Keratinocyte (primary cell): ENCODE data around the gene NF1. TPM values are rescaled to one million over a fixed set of nuclear protein-coding genes. Genes with fewer than 3 reads are reported as not detected.

Source experiments
- DNase-seq: peaks from one replicate; pipeline ENCODE4 v3.0.0-alpha.2; 2011; ENCODE audit warnings: low read depth, missing footprints, low spot score
- FAIRE-seq: peaks from 2 replicates; lab custom pipeline; 2011; peaks lifted over from hg19 to GRCh38; lab: Jason Lieb, UNC
- H2AFZ ChIP-seq: 2 replicates; pipeline ENCODE4 v1.6.0; 2012; ENCODE audit warnings: low read length, control low read depth, inconsistent platforms; ENCODE audit not compliant: control insufficient read depth
- H3K27ac ChIP-seq: 2 replicates; pipeline ENCODE4 v1.5.1; 2011; ENCODE audit warnings: low read length; ENCODE audit not compliant: control insufficient read depth, insufficient read depth
- H3K27me3 ChIP-seq: 3 replicates; pipeline ENCODE4 v1.6.0; 2011; ENCODE audit warnings: low read length; ENCODE audit not compliant: control insufficient read depth, insufficient read depth; ENCODE audit errors: extremely low read depth
- H3K36me3 ChIP-seq, 2 experiments: 2 replicates in 1 of 2; 3 replicates in 1 of 2; pipeline ENCODE4 v1.5.1; 2011; ENCODE audit warnings: low read length in 2 of 2, mild to moderate bottlenecking in 1 of 2; ENCODE audit not compliant: control insufficient read depth in 2 of 2, insufficient read depth in 2 of 2; ENCODE audit errors: extremely low read depth in 1 of 2
- H3K4me1 ChIP-seq: 3 replicates; pipeline ENCODE4 v1.5.1; 2011; ENCODE audit warnings: low read length; ENCODE audit not compliant: control insufficient read depth, insufficient read depth; ENCODE audit errors: extremely low read depth
- H3K4me2 ChIP-seq: 3 replicates; pipeline ENCODE4 v1.6.0; 2011; ENCODE audit warnings: low read depth, low read length; ENCODE audit not compliant: control insufficient read depth, insufficient read depth; ENCODE audit errors: extremely low read depth
- H3K4me3 ChIP-seq, 3 experiments: fragments of 200-600 bp in 1 of 3; sonication (generic) in 1 of 3; 2 replicates in 2 of 3; 3 replicates in 1 of 3; pipeline ENCODE4 v1.5.1; 2011 to 2016; ENCODE audit warnings: low read length in 3 of 3, mild to moderate bottlenecking in 3 of 3, control low read depth in 2 of 3, inconsistent platforms in 1 of 3, low read depth in 1 of 3, mixed read lengths in 1 of 3, mixed run types in 1 of 3, moderate library complexity in 1 of 3; ENCODE audit not compliant: control insufficient read depth in 2 of 3, insufficient read depth in 2 of 3; ENCODE audit errors: extremely low read depth in 1 of 3
- H3K79me2 ChIP-seq: 2 replicates; pipeline ENCODE4 v1.6.0; 2012; ENCODE audit warnings: low read length; ENCODE audit not compliant: control insufficient read depth, insufficient read depth
- H3K9ac ChIP-seq: 3 replicates; pipeline ENCODE4 v1.6.0; 2011; ENCODE audit warnings: low read length; ENCODE audit not compliant: control insufficient read depth, insufficient read depth; ENCODE audit errors: extremely low read depth
- H3K9me1 ChIP-seq: 3 replicates; pipeline ENCODE4 v1.6.0; 2011; ENCODE audit warnings: low read length; ENCODE audit not compliant: control insufficient read depth, insufficient read depth; ENCODE audit errors: extremely low read depth
- H3K9me3 ChIP-seq: 2 replicates; pipeline ENCODE4 v1.5.1; 2012; ENCODE audit warnings: low read depth, low read length; ENCODE audit not compliant: control insufficient read depth
- H4K20me1 ChIP-seq: 3 replicates; pipeline ENCODE4 v1.6.0; 2011; ENCODE audit warnings: low read length; ENCODE audit not compliant: control insufficient read depth, insufficient read depth; ENCODE audit errors: extremely low read depth
- CTCF ChIP-seq, 3 experiments: IDR thresholded peaks in 1 of 3; conservative IDR thresholded peaks in 1 of 3; optimal IDR thresholded peaks in 1 of 3; 2 replicates in 2 of 3; 3 replicates in 1 of 3; pipeline versions ENCODE3 to v1.5.1; 2011; ENCODE audit warnings: low read length in 3 of 3, mild to moderate bottlenecking in 3 of 3, moderate library complexity in 2 of 3, control low read depth in 1 of 3, inconsistent platforms in 1 of 3; ENCODE audit not compliant: insufficient read depth in 2 of 3; ENCODE audit errors: extremely low read depth in 1 of 3
- EZH2 ChIP-seq: IDR thresholded peaks from one replicate; pipeline ENCODE4 v1.6.1; 2012; ENCODE audit warnings: inconsistent platforms, mild to moderate bottlenecking, low read length, moderate library complexity
- dilution Hi-C: fragments of 300-500 bp; cut with MboI; formaldehyde crosslinking; loops from one replicate; pipeline ENCODE4 v1.7.0; 2020; ENCODE audit warnings: low sequenced_read_pairs; ENCODE audit not compliant: extremely low pct_ligation_motif_present
- polyA plus RNA-seq, 5 experiments: library from polyadenylated mRNA; depleted of rRNA in 3 of 5; stranded (reverse) in 3 of 5; stranded (forward) in 1 of 5; unstranded in 1 of 5; fragments of >200 nt; gene quantifications; 1 replicate in 1 of 5; 2 replicates in 3 of 5; 3 replicates in 1 of 5; pipeline versions ENCODE4 v1.2.1 to v1.2.3, GENCODE V29; 2011 to 2012; ENCODE audit warnings: missing spikeins in 2 of 5, low read depth in 1 of 5, low replicate concordance in 1 of 5

NF1 gene
- polyA plus RNA-seq, 1 donor (not counting 4 experiments of a cell fraction or from before 2014, with no cell fraction given), result 26.7 TPM

- TF ChIP-seq EZH2 (no peak), CTCF (optimal IDR thresholded peaks at IDR 0.05 in 1 of 3, IDR thresholded peaks at IDR 0.05 in 1 of 3, conservative IDR thresholded peaks at IDR 0.05 in 1 of 3; ENCODE audit: extremely low read depth in 1 of 3, insufficient read depth in 2 of 3, low read length in 3 of 3) (no peak)
- Histone ChIP-seq H3K27me3 (no peaks in the 10 kb centered on the region), H3K4me2 (no peak overlapping the region), H4K20me1 (peaks cover 2% of the 10 kb centered on the region), H3K4me1 (no peaks in the 10 kb centered on the region), H3K36me3 (peaks cover 12 to 15% of the 10 kb centered on the region in 2 experiments), H3K9me3 (no peaks in the 10 kb centered on the region), H3K27ac (no peak overlapping the region), H3K9ac (no peak overlapping the region), H2AFZ (no peak overlapping the region), H3K4me3 (no peak overlapping the region), H3K79me2 (no peaks in the 10 kb centered on the region), H3K9me1 (no peaks in the 10 kb centered on the region)
- FAIRE-seq, result no peak
- dilution Hi-C loops, result no loop called here
- no peak for DNase-seq
These were observed 269.2 kb downstream of the NF1 start for GRCh38 chr17:31364012-31364411.

GRCh38 chr17:31366088-31366487, 271.3 kb downstream of the NF1 start:
- TF ChIP-seq CTCF (optimal IDR thresholded peaks at IDR 0.05 in 1 of 3, IDR thresholded peaks at IDR 0.05 in 1 of 3, conservative IDR thresholded peaks at IDR 0.05 in 1 of 3; ENCODE audit: extremely low read depth in 1 of 3, insufficient read depth in 2 of 3, low read length in 3 of 3) (no peak), EZH2 (no peak)
- no peak for FAIRE-seq

More at GRCh38 chr17:31366088-31366487, 271.3 kb downstream of the NF1 start:
- H3K4me3 ChIP-seq, result no peak overlapping the region
- no peak overlapping the region for H2AFZ ChIP-seq
- no peaks in the 10 kb centered on the region for H3K27me3 ChIP-seq
- DNase-seq, result no peak
- dilution Hi-C loops, result no loop called here
- no peak overlapping the region for H3K4me2 ChIP-seq
- H3K9me1 ChIP-seq, result no peaks in the 10 kb centered on the region
- peaks cover 2% of the 10 kb centered on the region for H4K20me1 ChIP-seq
- H3K79me2 ChIP-seq, result no peaks in the 10 kb centered on the region
- peaks cover 4 to 9% of the 10 kb centered on the region in 2 experiments for H3K36me3 ChIP-seq
- no peaks in the 10 kb centered on the region for H3K9me3 ChIP-seq
- H3K27ac ChIP-seq, result no peak overlapping the region
- H3K9ac ChIP-seq, result no peak overlapping the region
- no peaks in the 10 kb centered on the region for H3K4me1 ChIP-seq
